ENCODE data around the gene TMEM51.
"Not testable (repeated sequence)": the region's sequence is repeated elsewhere in the genome, so short reads cannot be mapped to it uniquely, and the experiment has no call there.

TMEM51 gene

DNA sequence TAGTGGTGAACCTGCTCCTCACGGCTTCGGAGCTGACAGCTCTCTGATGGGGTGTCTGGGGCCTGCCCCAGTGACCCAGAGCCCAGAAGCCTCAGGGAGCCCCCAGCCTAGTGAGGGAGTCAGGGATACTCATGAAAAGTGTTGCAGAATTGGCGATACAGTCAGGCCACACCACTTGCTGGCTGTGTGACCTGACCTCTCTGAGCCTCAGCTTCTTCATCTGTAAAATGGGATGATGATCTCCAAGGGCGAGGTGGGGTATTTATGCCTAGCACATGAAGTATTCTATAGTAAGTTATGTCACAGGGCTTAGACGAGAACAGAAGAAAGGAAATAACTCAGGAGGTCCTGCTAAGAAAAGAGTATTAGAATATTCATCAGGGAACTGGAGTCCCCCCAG lies 1.6 kb downstream of the TMEM51 start:
- no peak for DNase-seq

DNA sequence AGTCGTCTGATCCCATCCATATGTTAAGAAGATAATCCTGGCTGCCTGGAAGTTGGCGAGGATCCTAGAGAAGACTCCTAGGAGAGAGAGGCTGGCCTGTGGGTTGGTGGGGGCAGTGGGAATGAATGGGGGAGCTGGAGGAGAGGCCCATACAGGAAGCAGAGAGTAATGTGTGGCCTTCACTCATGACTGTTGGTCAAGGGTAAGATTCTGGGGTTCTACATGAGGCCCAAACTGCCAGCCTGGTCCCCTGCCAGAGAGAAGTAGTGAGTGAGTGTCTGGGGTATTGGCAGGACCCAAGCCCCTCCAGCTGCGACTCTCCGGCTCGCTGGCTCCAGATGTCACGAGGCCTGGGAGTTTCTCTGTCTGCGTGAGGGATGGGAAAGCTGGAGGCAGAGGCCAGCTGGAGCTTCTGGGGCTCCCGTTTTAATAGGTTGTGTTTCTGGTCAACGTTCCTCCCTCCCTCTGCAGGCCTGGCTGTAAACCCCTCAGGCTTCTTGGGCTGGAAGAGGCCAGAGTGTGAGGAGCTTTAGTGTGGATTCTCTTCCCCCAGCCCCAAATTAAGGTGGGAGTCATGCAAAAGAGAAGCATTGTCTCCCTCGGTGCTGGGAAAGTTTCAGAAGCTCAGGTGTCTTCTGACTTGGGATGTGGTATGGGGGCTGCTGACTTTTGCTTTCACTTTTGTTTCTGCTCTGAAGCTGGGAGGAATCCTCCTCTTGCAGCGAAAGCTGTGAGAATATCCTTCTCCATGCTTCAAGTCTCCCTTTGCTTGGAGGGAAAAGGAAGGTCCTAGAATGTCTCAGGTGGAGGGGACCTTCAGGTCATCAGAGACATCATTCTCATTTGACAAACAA lies 2.6 kb downstream of the TMEM51 start:
- peak in 1 of 14 donors; percentile 23 for DNase-seq

- DNase-seq: peak in 1 of 14 donors; percentile 66
Measured at GRCh38 chr1:15156807-15157380, 3.3 kb downstream of the TMEM51 start.

GRCh38 chr1:15157524-15158399 lies 4.2 kb downstream of the TMEM51 start:
- peak in 1 of 14 donors; percentile 36 for DNase-seq

GRCh38 chr1:15158506-15159165 lies 5.1 kb downstream of the TMEM51 start:
- DNase-seq: no peak

DNA sequence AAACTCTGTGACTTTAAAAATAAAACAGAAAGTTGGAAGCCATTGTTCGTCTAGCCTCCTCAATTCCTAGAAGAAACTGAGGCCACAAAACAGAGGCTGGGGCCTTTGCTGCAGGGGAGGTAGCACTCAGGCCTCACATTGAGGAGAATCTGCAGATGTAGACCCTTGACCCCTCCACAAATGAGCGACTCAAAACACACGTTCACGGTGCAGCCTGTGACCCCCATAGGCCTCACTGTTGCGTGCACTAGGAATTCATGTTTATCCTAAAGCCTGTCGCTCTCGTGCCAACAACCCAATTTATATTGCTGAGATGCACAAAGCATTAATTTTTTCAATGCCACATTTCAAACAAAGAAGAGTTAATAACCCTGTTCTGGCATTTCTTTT lies 5.6 kb downstream of the TMEM51 start:
- DNase-seq: no peak

DNA sequence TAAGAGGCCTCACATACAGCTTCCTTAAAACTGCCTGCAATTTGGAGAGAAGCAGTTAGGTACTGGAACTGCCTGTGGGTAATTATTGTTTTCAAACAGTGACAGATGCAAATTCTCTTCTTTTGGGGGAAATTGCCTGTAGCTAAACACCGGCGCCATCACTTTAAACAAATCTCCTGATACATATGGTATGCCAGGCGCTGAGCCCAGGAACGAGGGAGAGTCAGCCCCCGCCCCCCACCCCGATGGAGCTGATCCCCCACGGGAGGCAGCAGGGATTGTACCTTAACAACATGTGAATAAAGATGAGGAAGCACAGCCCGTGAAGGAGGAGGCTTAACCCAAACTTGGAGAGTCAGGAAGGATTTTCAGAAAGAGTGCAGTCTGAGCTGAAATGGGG lies 7.1 kb downstream of the TMEM51 start:
- DNase-seq: no peak

- no peak for DNase-seq
Measured at GRCh38 chr1:15167386-15167785, 13.8 kb downstream of the TMEM51 start.

- no peak for DNase-seq
Measured at GRCh38 chr1:15168479-15168878, 14.9 kb downstream of the TMEM51 start.

GRCh38 chr1:15170071-15170470 lies 16.5 kb downstream of the TMEM51 start:
- DNase-seq: no peak

- DNase-seq: no peak
Measured at GRCh38 chr1:15171271-15171908, 17.8 kb downstream of the TMEM51 start.

GRCh38 chr1:15172405-15173259 lies 19.1 kb downstream of the TMEM51 start:
- DNase-seq: no peak

DNA sequence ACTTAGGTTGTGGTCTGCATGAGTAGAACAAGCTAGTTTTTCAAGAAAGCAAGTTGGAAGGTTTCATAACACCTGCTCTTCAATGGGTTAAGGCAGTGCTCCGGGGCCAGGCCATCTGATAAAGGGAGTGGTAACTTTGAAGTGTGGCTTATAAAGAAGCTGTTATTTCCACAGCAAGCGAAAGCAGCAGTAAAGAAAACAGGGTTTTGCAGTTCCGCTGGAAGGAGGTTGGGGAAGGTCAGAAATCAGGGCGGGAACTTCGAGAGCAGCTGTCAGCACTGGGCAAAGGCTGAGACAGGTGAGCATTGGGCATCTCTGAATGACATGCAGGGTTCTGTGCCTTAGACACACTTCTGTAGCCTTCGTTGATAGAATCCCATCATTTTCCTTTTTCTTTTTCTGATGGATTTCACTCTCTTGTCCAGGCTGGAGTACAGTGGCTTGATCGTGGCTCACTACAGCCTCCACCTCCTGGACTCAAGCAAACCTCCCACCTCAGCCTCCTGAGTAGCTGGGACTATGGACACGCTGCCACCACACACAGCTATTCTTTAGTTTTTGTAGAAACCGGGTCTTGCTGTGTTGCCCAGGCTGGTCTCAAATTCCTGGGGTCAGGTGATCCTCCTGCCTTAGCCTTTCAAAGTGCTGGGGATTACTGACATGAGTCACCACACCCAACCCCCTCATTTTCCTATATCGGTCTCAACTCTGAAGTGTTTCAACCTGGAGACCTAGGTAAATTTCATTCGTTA lies 20.5 kb downstream of the TMEM51 start:
- DNase-seq: no peak

DNA sequence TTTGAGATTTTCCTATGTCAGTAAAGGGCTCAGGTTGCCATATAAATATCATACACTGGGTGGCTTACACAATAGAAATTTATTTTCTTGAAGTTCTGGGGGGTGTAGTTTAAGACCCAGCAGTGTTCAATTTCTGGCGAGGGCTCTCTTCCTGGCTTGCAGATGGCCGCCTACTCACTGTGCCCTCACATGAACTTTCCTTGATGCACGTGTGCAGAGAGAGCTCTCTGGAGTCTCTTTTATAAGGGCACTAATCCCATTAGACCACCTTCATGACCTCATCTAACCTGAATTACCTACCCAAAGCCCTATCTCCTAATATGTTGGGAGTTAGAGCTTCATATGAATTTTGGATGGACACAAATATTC lies 21.1 kb downstream of the TMEM51 start:
- DNase-seq: no peak

- not testable (repeated sequence) for DNase-seq
Measured at GRCh38 chr1:15175324-15176094, 22.0 kb downstream of the TMEM51 start.

DNA sequence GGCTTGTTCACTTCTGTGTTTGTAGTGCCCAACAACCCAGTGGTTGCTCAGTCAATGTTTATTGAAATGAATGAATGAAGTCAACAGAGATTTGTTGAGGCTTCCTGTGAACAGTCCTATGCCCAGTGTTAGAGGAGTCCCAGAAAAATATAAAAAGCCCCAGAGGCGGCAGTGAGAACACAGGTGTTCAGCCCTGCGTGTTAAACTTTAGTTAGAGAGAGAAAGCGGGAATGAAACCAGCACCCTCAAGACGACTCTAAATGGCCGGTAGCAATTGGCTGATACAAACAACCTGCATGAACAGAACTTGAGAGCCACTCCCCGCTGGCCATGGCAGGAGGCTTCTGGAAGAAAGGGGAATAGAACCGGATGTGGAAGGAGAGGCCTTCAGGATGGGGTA lies 22.6 kb downstream of the TMEM51 start:
- DNase-seq: no peak

DNA sequence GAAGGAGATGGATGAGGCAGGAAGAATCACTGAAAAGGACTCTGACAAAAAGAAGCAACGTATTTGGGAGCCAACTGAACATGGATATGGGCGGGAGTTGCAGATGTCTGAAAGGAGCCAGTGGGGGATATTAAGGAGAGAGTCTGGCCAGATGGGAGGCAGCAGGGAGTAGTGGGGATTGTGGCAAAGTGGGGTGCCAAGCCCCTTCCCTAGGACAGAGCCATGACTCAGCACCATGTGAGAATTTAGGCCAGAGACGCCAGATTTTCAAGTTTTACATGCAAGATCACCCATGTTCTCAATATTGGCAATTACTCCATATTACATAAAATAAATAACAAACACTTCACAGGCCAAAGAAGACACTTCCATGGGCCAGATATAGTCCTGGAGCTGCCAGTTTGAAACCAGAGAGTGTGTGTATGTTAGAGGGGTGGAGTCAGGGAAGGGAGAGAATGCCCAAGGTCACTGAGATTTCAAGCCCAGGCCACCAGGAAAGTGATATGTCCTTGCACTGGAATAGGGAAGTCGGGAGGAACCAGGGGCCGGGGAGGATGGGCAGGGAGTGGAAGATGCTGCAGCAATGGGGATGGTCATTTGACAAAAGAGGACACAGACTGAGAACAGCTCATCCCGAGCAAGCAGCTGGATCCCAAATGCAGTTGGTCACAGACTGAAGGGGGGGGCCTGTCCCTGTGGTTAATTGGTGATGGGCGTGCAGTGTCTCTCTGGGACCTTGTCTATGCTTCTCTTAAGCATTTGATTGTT lies 23.5 kb downstream of the TMEM51 start:
- DNase-seq: no peak

- DNase-seq: no peak
Measured at GRCh38 chr1:15177710-15178166, 24.2 kb downstream of the TMEM51 start.
